ENCODE data around the gene CADM1.

CADM1 gene

DNA sequence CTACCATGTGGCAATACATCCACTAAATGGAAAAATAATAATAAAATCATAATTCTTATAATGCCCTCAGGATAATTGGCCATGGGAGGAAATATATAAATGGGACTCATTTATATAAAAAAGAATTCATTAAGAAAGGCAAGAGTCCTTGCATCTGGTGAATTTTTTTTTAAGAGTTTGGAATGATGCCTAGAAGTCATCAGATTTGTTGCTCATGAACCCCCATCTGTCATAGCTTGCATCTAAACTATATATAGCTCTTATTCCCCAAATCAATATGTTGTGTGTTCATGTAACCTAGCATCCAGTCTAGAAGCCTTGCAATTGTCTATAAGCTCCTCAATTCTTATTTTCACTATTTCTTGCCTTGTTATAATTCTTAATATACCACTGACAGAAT lies 75.9 kb downstream of the CADM1 start:
- no peak for FAIRE-seq
- TF ChIP-seq POLR2A (IDR thresholded peaks at IDR 0.05; ENCODE audit: low read depth, low read length), result no peak
- no peak for DNase-seq (ENCODE audit: insufficient read length, low spot score)

DNA sequence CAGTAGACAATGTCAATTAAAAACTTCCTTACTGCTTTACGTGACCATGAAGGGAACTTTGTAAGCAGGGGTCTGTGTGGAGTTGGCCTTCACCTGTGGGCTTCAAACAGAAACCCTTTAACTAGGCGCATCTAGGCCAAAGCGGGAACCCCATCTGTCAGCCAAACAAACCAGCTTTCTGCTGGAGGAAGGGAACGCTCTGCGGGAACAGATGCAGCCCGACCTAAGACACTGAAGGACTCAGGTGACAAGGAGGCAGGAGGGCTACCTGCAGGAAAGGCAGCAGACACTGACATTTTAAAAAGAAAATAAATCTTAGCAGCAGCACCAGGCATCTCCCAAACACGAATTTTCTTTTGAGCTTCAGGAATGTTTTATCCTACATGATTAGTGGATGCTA lies 78.4 kb downstream of the CADM1 start:
- FAIRE-seq, result no peak
- TF ChIP-seq POLR2A (IDR thresholded peaks at IDR 0.05; ENCODE audit: low read depth, low read length), result no peak
- no peak for DNase-seq (ENCODE audit: insufficient read length, low spot score)

DNA sequence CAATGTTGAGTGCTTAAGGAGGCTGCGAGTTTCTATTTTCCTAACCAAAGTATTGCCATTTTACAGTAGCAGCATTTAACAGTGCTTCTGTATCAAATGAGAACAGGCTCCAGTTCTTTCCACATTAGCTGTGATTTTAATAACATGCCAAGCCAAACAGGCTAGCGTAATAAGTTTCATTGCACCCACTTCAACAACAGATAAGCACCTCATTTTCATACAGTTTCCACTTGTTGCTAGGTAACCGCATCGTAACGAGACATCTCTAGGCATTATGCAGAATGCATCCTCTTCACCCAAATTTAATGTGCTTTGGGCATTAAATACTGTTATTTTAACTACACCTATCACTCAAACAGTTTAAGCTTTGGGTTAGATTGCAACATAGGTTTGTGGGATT lies 79.0 kb downstream of the CADM1 start:
- TF ChIP-seq POLR2A (IDR thresholded peaks at IDR 0.05; ENCODE audit: low read depth, low read length), result no peak
- no peak for FAIRE-seq
- no peak for DNase-seq (ENCODE audit: insufficient read length, low spot score)

DNA sequence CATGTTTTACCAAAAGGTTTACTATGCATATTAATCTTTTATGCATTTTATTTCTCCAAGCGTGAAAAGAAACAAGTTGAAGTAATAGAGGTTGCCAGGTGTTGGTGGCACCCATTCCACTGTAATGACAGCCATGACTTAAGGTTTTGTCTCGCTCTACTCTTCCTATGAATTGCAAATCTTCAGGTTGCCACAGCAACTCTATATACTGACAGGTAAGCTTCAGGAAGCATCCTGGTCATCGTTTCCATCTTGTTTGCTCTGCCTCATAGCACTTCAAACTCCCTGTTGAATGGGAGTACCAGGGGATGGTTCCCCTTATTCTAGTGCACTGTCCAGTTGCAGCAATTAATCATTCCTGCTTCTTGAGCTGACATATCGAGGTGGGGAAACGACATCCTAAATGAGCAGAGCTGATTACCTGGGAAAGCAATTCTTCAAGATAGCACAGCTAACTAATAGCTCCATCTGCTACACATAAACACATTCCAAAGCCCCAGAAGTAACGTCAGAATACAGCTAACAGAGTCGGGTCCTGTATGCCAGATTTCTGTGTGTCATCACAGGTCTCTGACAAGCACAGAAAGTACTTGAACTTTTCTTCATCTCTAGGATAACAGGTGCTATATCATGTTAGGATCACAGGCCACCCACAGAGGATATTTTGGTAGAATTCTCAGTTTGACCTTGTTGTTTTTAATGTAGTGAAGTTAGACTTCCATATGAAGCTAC lies 80.3 kb downstream of the CADM1 start:
- no peak for FAIRE-seq
- TF ChIP-seq POLR2A (IDR thresholded peaks at IDR 0.05; ENCODE audit: low read depth, low read length), result no peak
- DNase-seq (ENCODE audit: insufficient read length, low spot score), result no peak

DNA sequence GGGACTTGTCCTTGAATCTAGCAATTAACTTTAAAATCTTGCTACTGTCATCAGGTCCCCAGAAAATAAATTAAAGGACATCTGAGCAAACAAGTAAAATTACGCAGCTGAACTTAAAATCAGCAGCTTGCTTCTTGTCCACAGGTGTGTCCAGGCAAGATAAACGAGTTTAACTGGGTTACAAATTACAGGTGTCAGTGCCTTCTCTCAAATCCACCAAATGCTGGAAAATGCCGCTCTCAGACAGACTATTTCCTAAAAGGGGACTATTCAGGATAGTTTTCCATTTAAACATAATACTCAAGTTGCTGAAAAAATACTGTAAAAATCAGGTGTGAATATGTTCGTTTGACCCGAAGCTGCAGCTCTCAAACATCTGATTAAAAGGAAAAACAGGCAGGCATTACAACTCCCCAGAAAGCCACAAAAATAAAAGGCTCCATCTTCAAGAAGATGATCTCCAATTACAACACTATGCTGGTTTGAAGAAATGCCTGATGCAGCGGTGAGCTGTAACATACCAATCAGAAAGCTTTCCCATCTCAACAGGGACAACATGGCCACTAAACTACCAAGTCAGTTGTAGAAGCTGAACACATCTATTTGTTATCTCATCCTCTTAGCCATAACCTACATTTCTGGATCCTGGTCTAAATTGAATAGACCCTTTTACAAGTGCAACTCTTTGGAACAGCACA lies 82.1 kb downstream of the CADM1 start:
- TF ChIP-seq POLR2A (IDR thresholded peaks at IDR 0.05; ENCODE audit: low read depth, low read length), result no peak
- no peak for FAIRE-seq
- DNase-seq (ENCODE audit: insufficient read length, low spot score), result no peak

DNA sequence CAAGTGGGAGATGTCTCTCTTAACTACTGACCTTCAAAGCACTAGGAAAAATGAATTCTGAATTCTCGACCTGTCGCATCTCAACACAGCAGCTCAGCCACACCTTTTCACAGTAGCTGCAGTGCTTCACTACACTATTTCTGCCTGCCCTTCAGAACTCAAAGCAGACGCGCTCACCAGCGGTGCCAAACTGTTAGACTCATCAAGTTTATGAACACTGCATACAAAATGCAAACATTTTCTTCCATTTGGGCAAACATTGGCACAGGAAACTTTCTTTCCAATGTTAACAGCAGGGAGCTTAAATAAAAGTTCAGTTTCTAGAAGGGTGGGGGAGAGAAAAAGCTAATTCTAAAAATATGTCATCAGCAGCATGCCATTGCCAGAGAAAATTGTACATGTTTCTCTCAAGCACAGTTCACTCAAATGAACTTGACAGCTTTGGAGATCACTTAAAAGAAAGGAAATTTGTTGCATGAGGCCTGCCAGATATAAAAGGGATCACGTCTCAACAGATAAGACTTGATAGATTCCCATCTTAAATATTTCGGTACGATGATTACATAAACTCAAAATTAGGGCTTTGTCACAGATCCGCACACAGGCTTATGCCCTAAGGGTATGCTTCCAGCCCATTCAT lies 82.7 kb downstream of the CADM1 start:
- TF ChIP-seq POLR2A (IDR thresholded peaks at IDR 0.05; ENCODE audit: low read depth, low read length), result no peak
- FAIRE-seq (no peak), DNase-seq (ENCODE audit: insufficient read length, low spot score) (no peak)

DNA sequence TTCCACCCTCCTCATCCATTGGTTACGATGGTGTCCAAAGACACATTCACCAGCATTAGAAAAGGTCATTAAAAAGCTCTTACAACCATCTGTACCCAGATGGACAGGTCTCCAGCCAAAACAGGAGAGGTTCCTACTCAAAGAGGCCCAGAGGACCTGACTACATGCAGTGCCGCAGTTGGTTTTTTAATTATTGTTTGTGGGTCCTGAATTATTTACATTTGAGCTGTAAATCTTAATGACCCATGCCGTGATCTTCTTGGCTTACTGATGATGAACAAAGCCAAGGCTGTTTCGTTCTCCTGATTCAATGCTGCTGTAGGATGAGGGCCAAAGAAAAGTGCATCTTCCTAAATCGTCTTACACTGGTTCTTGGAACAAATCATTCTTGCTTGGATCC lies 83.7 kb downstream of the CADM1 start:
- DNase-seq (ENCODE audit: insufficient read length, low spot score) (no peak), FAIRE-seq (no peak)
- no peak for TF ChIP-seq POLR2A (IDR thresholded peaks at IDR 0.05; ENCODE audit: low read depth, low read length)

DNA sequence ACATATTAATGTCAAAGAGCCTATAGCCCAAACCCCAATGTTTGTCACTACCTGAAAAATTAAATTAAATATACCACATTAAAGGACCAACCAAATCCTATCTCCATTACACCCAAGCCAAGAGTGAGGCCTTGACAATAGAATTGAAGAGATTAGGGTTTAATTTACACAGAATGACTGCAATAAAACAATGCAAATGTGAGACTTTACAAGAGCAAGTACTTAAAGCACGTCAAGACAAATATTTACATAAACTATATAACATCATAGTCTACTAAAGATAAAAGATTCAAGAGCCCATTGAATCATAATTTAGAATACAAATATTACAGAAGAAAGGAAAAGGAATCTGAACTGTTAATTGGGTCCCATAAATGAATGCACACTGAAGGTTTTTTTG lies 85.6 kb downstream of the CADM1 start:
- FAIRE-seq (no peak), DNase-seq (ENCODE audit: insufficient read length, low spot score) (no peak)
- no peak for TF ChIP-seq POLR2A (IDR thresholded peaks at IDR 0.05; ENCODE audit: low read depth, low read length)

DNA sequence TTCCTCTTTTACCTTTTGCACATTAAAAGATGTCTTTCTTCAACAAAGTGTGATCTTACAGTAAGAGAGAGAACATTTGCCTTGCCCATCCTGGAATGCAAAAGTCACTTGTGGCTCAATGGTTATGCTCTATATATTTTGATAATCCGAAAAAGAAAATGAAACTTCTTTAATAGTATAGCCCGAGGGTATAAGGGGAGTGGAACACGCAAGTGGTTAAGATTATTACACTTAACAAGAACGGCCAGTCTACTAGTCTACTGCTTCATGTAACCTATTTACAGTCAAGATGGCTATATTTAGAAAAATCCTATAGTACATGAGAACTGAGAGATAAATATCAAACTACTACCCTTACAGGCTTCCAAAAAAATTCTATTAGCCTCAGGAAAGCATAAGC lies 86.1 kb downstream of the CADM1 start:
- no peak for TF ChIP-seq POLR2A (IDR thresholded peaks at IDR 0.05; ENCODE audit: low read depth, low read length)
- FAIRE-seq, result no peak
- DNase-seq (ENCODE audit: insufficient read length, low spot score), result no peak

DNA sequence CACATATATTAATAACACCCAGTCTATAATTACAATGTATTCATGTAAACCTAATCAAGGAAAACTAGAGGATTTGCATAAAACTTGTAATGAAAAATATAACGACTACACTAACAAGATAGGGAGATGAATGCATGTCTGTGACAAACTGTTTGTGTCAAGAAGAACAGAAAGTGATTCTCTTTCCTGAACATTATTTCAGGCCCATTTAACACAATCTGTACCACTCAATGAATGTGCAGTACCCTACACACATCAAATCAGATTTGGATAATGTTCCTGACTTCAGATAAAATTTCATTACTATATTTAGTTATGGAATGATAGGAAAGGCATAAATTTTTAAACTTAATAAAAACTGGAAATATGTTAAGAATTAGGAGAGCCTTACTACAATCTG lies 93.1 kb downstream of the CADM1 start:
- no peak for TF ChIP-seq POLR2A (IDR thresholded peaks at IDR 0.05; ENCODE audit: low read depth, low read length)
- DNase-seq (ENCODE audit: insufficient read length, low spot score), result no peak
- FAIRE-seq, result no peak

DNA sequence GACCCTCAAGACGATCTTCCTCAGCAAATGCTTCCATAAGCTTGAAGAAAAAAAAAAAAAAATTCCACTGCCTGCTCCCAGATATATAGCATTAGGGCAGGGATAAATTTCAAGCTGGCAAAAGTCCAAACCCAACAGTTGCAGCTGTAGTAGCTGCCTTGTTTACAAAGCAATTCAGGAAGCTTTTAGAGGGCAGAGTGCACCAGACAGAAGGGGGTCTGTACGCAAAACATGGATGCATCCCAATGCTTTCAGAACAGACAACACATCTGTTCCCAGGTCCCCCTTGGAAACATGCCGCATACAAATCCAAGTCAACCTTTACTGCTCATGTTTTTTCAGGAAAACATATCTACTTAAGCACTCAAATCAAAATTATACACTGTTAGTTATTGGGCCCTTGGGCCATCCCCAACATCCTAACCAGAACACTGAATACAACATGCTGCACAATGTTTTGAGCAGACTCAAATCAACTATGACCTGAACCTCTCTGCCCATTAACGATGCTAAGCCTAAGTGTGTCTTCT lies 94.5 kb downstream of the CADM1 start:
- FAIRE-seq (no peak), DNase-seq (ENCODE audit: insufficient read length, low spot score) (no peak)
- no peak for TF ChIP-seq POLR2A (IDR thresholded peaks at IDR 0.05; ENCODE audit: low read depth, low read length)

DNA sequence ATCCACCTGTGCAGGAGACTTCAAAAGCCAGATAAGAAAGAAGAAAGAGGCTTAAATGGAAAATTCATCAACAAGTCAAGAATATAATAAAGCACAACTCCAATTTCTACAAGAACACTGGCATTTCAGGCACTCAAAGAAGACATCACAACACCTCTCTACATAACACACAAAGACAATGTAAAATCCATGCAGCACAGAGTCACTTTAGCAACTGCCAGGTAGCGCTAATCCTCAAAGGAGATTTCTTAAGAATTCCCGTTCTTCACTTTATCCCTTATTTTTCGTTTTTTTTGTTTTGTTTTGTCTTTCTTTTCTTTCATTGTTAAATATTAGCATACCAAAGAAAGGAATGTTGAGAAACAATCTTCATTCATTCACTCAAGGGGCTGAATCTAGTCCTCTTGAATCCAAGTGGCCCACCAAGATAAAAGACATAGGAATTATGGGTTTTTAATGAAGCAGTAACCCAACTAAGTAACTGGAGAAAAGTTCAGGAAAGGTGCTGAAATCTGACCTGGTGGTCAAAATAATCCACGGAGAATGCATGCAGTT lies 95.0 kb downstream of the CADM1 start:
- FAIRE-seq (no peak), DNase-seq (ENCODE audit: insufficient read length, low spot score) (no peak)
- no peak for TF ChIP-seq POLR2A (IDR thresholded peaks at IDR 0.05; ENCODE audit: low read depth, low read length)

DNA sequence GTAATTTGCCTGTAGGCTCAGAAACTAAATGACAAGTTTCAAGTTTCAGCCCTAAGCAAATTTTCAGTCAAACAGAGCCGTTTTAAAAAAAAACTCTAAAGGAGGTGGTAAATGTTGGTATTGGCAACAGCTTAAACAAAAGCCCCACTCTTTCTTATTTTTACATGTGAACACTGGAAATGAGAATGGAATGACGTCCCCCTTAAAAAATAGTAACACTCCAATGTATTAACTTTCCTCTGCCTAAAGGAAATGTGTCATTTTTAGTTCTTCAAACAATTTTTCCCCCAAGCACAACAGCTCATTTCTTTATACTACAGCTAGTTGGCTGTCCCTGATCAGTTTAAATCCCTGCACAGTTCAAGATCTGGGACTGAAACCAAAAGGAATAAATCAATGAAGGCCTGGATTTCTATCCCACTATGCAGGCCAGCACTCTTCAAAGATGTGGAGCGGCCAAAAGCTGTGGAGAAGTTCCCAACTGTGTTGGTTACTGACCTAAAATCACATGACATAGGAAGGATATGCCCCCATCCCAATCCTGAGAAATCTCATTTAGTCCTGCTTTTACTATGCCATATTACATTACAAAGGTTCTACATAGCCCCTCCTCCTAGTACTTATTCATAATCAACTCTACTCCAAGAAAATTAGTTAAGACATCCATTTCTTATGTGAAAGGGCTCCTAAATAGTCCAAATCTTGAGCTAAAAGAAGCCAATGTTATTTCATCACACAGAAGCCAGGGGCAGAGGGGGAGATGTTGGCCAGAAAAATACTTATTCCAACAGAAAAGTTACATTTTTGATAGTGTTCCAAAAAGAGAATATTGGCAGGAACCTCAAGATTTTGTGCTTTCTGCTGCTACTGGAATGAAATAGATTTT lies 95.9 kb downstream of the CADM1 start:
- no peak for TF ChIP-seq POLR2A (IDR thresholded peaks at IDR 0.05; ENCODE audit: low read depth, low read length)
- FAIRE-seq (no peak), DNase-seq (ENCODE audit: insufficient read length, low spot score) (no peak)
